PC-9 (cell line): ENCODE results near the gene ZDHHC14.

ENCODE experiments used
- EZH2 ChIP-seq: fragments of 200-600 bp; sonication (generic); IDR thresholded peaks from 2 replicates; pipeline ENCODE4 v1.8.0; 2017; ENCODE audit warnings: antibody characterized with exemption, low read depth
- TF ChIP-seq, protein P1 (sequence below): fragments of 200-600 bp; sonication (generic); conservative IDR thresholded peaks from 2 replicates; pipeline ENCODE4 v1.6.1; 2017; ENCODE audit warnings: mixed run types, antibody characterized with exemption, mild to moderate bottlenecking, moderate library complexity

DNA sequence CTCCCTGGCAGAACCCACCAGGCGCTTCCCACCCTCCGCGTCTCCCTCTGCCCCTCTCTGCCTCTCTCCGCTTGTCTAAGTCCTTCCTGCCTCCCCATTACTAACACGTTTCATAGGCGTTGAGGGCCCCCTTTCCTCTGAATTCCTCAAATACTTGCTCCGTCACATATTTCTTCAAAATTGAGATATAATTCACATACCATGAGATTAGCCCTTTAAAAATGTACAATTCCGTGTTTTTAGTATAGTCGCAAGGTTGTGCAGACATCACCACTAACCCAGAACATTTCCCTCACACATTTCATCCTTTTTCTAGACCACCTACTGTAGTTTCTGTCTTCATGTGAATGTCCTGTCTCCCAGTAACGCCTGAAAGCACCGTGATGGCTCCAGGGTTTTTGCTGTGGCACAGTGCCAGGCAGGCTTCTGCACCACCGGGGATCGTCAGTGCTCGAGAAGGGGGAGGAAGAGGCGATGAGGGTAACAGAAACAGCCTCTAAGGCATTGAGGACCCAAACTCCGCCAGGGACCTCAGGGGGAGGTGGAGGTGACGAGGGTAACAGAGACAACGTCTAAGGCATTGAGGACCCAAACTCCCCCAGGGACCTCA is 300.2 kb downstream of the ZDHHC14 start:
- TF ChIP-seq, protein P1, sequence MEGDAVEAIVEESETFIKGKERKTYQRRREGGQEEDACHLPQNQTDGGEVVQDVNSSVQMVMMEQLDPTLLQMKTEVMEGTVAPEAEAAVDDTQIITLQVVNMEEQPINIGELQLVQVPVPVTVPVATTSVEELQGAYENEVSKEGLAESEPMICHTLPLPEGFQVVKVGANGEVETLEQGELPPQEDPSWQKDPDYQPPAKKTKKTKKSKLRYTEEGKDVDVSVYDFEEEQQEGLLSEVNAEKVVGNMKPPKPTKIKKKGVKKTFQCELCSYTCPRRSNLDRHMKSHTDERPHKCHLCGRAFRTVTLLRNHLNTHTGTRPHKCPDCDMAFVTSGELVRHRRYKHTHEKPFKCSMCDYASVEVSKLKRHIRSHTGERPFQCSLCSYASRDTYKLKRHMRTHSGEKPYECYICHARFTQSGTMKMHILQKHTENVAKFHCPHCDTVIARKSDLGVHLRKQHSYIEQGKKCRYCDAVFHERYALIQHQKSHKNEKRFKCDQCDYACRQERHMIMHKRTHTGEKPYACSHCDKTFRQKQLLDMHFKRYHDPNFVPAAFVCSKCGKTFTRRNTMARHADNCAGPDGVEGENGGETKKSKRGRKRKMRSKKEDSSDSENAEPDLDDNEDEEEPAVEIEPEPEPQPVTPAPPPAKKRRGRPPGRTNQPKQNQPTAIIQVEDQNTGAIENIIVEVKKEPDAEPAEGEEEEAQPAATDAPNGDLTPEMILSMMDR, result no peak
- TF ChIP-seq EZH2, result no peak
